Measurements from ENCODE around the gene MCF2L2. TPM values are rescaled to one million over a fixed set of nuclear protein-coding genes. Genes with fewer than 3 reads are reported as not detected.

Gene MCF2L2
- total and polyA plus RNA-seq, 9 of the 15 experiments (the other 6 are each of a cell fraction or from before 2014, with no cell fraction given), result 0.56 to 4.2 (median 3.0) TPM

DNA sequence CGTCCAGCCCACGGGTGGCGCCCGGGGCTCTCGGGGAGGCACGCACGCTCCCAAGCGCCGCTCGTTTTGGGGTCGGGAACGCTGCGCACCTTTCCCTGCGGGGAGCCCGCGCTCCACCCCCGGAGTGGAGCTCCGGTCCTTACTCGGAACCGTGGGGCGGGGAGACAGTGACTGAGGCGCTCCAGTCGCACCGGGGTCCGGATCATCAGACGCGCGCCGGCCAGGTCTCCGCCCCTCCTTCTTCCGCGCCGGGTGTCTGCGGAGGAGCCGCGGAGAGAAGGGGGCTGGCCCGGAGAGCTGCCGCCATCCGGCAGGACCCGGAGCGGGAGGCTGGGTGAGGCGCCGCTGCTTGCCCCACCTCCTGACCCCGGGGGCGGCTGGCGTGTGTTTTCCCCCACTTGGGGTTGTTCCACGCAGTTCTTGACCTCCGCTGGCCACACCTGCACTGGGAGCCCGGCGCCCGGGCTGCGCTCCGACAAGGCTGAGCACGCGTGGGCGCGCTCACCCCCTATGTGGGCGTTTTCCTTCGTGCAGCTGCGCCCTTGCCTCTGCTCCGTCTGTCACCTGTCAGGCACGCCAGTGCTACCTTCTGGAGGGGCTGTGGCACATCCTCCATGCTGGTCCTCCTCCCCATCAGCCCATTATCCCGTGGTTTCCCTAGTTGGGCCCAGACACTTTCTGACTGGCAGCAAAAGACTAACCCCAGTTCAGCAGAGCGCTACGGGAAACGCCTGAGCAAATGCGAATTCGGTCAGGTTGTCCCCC is at the start of gene MCF2L2 (continued):
- TF ChIP-seq KAT7 (CRISPR knock-in tag; IDR thresholded peaks at IDR 0.05; ENCODE audit: borderline replicate concordance) (peak; percentile 84; the same call in 1 of the 2 replicates), KDM4B (IDR thresholded peaks at IDR 0.05; ENCODE audit: borderline replicate concordance in 2 of 2, low read depth in 1 of 2) (no peak), FOXJ3 (CRISPR knock-in tag; IDR thresholded peaks at IDR 0.05) (no peak), RNF2 (IDR thresholded peaks at IDR 0.05) (no peak), RBM14 (IDR thresholded peaks at IDR 0.05; ENCODE audit: borderline replicate concordance, insufficient read depth, low read depth, low read length) (no peak), ILK (tag; IDR thresholded peaks at IDR 0.05; ENCODE audit: borderline replicate concordance, low read depth) (no peak), ZNF24 (IDR thresholded peaks at IDR 0.05) (no peak; the same call in 1 of the 2 replicates), JUND (IDR thresholded peaks at IDR 0.05; ENCODE audit: borderline replicate concordance, low read depth, low read length) (0 out of 2 replicates have a peak, but pooled peaks have one; percentile 46), JUND (tag; IDR thresholded peaks at IDR 0.05; ENCODE audit: borderline replicate concordance, low read depth, low read length) (no peak; the same call in 2 of the 3 replicates), YBX1 (IDR thresholded peaks at IDR 0.05) (no peak), FOXK1 (CRISPR knock-in tag; IDR thresholded peaks at IDR 0.05; ENCODE audit: borderline replicate concordance) (no peak), CEBPB (tag; IDR thresholded peaks at IDR 0.05) (no peak), RFX5 (IDR thresholded peaks at IDR 0.05; ENCODE audit: low read depth, low read length) (no peak), HMG20A (CRISPR knock-in tag; conservative IDR thresholded peaks at IDR 0.05) (no peak)
- TF ChIP-seq, protein P1, sequence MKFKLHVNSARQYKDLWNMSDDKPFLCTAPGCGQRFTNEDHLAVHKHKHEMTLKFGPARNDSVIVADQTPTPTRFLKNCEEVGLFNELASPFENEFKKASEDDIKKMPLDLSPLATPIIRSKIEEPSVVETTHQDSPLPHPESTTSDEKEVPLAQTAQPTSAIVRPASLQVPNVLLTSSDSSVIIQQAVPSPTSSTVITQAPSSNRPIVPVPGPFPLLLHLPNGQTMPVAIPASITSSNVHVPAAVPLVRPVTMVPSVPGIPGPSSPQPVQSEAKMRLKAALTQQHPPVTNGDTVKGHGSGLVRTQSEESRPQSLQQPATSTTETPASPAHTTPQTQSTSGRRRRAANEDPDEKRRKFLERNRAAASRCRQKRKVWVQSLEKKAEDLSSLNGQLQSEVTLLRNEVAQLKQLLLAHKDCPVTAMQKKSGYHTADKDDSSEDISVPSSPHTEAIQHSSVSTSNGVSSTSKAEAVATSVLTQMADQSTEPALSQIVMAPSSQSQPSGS (CRISPR knock-in tag; IDR thresholded peaks at IDR 0.05), result no peak
- TF ChIP-seq, protein P2, sequence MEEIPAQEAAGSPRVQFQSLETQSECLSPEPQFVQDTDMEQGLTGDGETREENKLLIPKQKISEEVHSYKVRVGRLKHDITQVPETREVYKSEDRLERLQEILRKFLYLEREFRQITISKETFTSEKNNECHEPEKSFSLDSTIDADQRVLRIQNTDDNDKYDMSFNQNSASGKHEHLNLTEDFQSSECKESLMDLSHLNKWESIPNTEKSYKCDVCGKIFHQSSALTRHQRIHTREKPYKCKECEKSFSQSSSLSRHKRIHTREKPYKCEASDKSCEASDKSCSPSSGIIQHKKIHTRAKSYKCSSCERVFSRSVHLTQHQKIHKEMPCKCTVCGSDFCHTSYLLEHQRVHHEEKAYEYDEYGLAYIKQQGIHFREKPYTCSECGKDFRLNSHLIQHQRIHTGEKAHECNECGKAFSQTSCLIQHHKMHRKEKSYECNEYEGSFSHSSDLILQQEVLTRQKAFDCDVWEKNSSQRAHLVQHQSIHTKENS (CRISPR knock-in tag; IDR thresholded peaks at IDR 0.05), result no peak
- TF ChIP-seq, protein P3, sequence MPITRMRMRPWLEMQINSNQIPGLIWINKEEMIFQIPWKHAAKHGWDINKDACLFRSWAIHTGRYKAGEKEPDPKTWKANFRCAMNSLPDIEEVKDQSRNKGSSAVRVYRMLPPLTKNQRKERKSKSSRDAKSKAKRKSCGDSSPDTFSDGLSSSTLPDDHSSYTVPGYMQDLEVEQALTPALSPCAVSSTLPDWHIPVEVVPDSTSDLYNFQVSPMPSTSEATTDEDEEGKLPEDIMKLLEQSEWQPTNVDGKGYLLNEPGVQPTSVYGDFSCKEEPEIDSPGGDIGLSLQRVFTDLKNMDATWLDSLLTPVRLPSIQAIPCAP (CRISPR knock-in tag; IDR thresholded peaks at IDR 0.05; ENCODE audit: borderline replicate concordance), result no peak
- TF ChIP-seq, protein P4, sequence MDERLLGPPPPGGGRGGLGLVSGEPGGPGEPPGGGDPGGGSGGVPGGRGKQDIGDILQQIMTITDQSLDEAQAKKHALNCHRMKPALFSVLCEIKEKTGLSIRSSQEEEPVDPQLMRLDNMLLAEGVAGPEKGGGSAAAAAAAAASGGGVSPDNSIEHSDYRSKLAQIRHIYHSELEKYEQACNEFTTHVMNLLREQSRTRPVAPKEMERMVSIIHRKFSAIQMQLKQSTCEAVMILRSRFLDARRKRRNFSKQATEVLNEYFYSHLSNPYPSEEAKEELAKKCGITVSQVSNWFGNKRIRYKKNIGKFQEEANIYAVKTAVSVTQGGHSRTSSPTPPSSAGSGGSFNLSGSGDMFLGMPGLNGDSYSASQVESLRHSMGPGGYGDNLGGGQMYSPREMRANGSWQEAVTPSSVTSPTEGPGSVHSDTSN (CRISPR knock-in tag; IDR thresholded peaks at IDR 0.05; ENCODE audit: low read depth), result no peak
- TF ChIP-seq, protein P4 (tag; conservative IDR thresholded peaks at IDR 0.05; ENCODE audit: low read depth), result no peak
- TF ChIP-seq, protein P5, sequence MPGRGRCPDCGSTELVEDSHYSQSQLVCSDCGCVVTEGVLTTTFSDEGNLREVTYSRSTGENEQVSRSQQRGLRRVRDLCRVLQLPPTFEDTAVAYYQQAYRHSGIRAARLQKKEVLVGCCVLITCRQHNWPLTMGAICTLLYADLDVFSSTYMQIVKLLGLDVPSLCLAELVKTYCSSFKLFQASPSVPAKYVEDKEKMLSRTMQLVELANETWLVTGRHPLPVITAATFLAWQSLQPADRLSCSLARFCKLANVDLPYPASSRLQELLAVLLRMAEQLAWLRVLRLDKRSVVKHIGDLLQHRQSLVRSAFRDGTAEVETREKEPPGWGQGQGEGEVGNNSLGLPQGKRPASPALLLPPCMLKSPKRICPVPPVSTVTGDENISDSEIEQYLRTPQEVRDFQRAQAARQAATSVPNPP (IDR thresholded peaks at IDR 0.05; ENCODE audit: borderline replicate concordance, insufficient read depth, insufficient read length), result no peak
